ENCODE results near the gene GALNT14. TPM values are rescaled to one million over a fixed set of nuclear protein-coding genes. Genes with fewer than 3 reads are reported as not detected.

The GALNT14 gene
- total and polyA plus RNA-seq, 9 of the 15 experiments (the other 6 are each of a cell fraction or from before 2014, with no cell fraction given), result 0.11 TPM; not detected in 8

- DNase-seq (ENCODE audit: extremely low read depth in 1 of 4, low spot score in 3 of 4), result no peak
- Histone ChIP-seq H3K36me3 (ENCODE audit: control insufficient read depth, insufficient read depth, low read length) (no peaks in the 10 kb centered on the region), H3K9ac (ENCODE audit: insufficient read depth in 1 of 2, low read depth in 2 of 2, low read length in 2 of 2) (no peak overlapping the region), H4K20me1 (replicated peaks; ENCODE audit: control insufficient read depth, insufficient read depth, low read length) (no peaks in the 10 kb centered on the region), H3K9me3 (replicated peaks; ENCODE audit: control insufficient read depth, insufficient read depth, low read depth, low read length) (no peaks in the 10 kb centered on the region), H3K4me1 (replicated peaks in 1 of 2; ENCODE audit: control insufficient read depth in 2 of 2, insufficient read depth in 2 of 2, low read length in 2 of 2) (no peaks in the 10 kb centered on the region), H3K27me3 (ENCODE audit: control insufficient read depth in 2 of 2, insufficient read depth in 2 of 2, low read length in 2 of 2) (no peaks in the 10 kb centered on the region; a peak in 2 of 5 replicates), H3K79me2 (ENCODE audit: control insufficient read depth, insufficient read depth, low read length) (no peaks in the 10 kb centered on the region), H3K27ac (ENCODE audit: extremely low read depth, low read depth, low read length) (no peak overlapping the region), H3K4me2 (ENCODE audit: insufficient read depth, low read length) (no peak overlapping the region), H3K9me1 (ENCODE audit: control insufficient read depth, insufficient read depth, low read length) (no peaks in the 10 kb centered on the region), H2AFZ (ENCODE audit: low read depth, low read length) (no peak overlapping the region), H3K4me3 (no peak overlapping the region)
- TF ChIP-seq MAZ (CRISPR knock-in tag; conservative IDR thresholded peaks at IDR 0.05 in 1 of 2, IDR thresholded peaks at IDR 0.05 in 1 of 2) (no peak), ZNF184 (CRISPR knock-in tag; IDR thresholded peaks at IDR 0.05) (no peak), PKNOX1 (IDR thresholded peaks at IDR 0.05) (no peak), JUNB (CRISPR knock-in tag; conservative IDR thresholded peaks at IDR 0.05) (no peak), TBP (optimal IDR thresholded peaks at IDR 0.05; ENCODE audit: low read depth, low read length) (no peak), ETV6 (IDR thresholded peaks at IDR 0.05; ENCODE audit: borderline replicate concordance in 1 of 2, low read depth in 2 of 2, low read length in 1 of 2) (no peak), ETV6 (CRISPR knock-in tag; IDR thresholded peaks at IDR 0.05; ENCODE audit: borderline replicate concordance) (no peak), BCL6 (CRISPR knock-in tag; IDR thresholded peaks at IDR 0.05) (no peak), RBM34 (IDR thresholded peaks at IDR 0.05; ENCODE audit: borderline replicate concordance, insufficient read depth, low read length) (no peak), KDM5B (IDR thresholded peaks at IDR 0.05; ENCODE audit: insufficient replicate concordance, low read depth, low read length) (no peak), ZNF354B (CRISPR knock-in tag; IDR thresholded peaks at IDR 0.05) (no peak), ZNF778 (CRISPR knock-in tag; IDR thresholded peaks at IDR 0.05) (no peak)
- no peak for FAIRE-seq
- intact Hi-C loops (cut with micrococcal nuclease) (loop anchor here (10.0 kb wide), 2 partner anchors 105 to 265 kb away; no protein-coding TSS in a partner anchor), in situ Hi-C loops (cut with MboI) (no loop called here)
- ChIA-PET CTCF (ENCODE audit: low intra/inter-chr PET ratio) (no interaction called here), POLR2A (interaction anchor here (0.6 to 1.0 kb wide), 2 partner anchors 9 to 180 kb away, joined by 3 read pairs; no protein-coding TSS in a partner anchor)
- no peak for ATAC-seq
- BruUV-seq (replicated peaks), result no TSS peak
- WGBS (ENCODE audit: insufficient coverage, low coverage, missing lambda C conversion rate), result 2% methylated on average over 12 of the region's 12 CpGs
These were observed 68.5 kb downstream of the GALNT14 start for GRCh38 chr2:31069643-31070325.
